Jurkat, Clone E6-1 (cell line): ENCODE results near the gene C8G.

Experiments
- DNase-seq: peaks from one replicate; pipeline ENCODE4 v3.0.0-alpha.2; 2011; ENCODE audit warnings: low read depth, low spot score
- H3K4me3 ChIP-seq: 2 replicates; pipeline ENCODE4 v1.5.1; 2011; ENCODE audit warnings: mild to moderate bottlenecking, low read length, control low read depth, moderate library complexity

Gene C8G

GRCh38 chr9:136950656-136951276 is 5.7 kb downstream of the C8G start:
- peak overlapping the region; percentile 69 for H3K4me3 ChIP-seq
- DNase-seq = no peak

- no peak for DNase-seq
- no peak within 1 kb of the TSS for H3K4me3 ChIP-seq
Observed at GRCh38 chr9:136951541-136952320, 6.7 kb downstream of the C8G start, which contains the start of gene LCN12. LCN12 (plus strand) TSS chr9:136952273; CDS start chr9:136952328, 55 bp downstream.

- DNase-seq = no peak
- no peak overlapping the region for H3K4me3 ChIP-seq
Observed at GRCh38 chr9:136952321-136952850, 7.3 kb downstream of the C8G start.

- no peak overlapping the region for H3K4me3 ChIP-seq
- DNase-seq = no peak
Observed at GRCh38 chr9:136952876-136953770, 8.1 kb downstream of the C8G start.

GRCh38 chr9:136953771-136954269 is 8.8 kb downstream of the C8G start:
- H3K4me3 ChIP-seq = no peak overlapping the region

GRCh38 chr9:136954270-136955083 is 9.4 kb downstream of the C8G start:
- no peak for DNase-seq

More at GRCh38 chr9:136953771-136954269, 8.8 kb downstream of the C8G start:
- no peak for DNase-seq

GRCh38 chr9:136955202-136955942 is 10.3 kb downstream of the C8G start:
- H3K4me3 ChIP-seq = no peak overlapping the region

More at GRCh38 chr9:136954270-136955083, 9.4 kb downstream of the C8G start:
- H3K4me3 ChIP-seq = no peak overlapping the region

GRCh38 chr9:136955943-136956335 is 10.9 kb downstream of the C8G start:
- DNase-seq = no peak
- no peak overlapping the region for H3K4me3 ChIP-seq

More at GRCh38 chr9:136955202-136955942, 10.3 kb downstream of the C8G start:
- DNase-seq = no peak

GRCh38 chr9:136956604-136957003 is 11.6 kb downstream of the C8G start:
- no peak for DNase-seq
- no peak overlapping the region for H3K4me3 ChIP-seq

GRCh38 chr9:136957461-136957860 is 12.4 kb downstream of the C8G start:
- no peak overlapping the region for H3K4me3 ChIP-seq
- DNase-seq = no peak

GRCh38 chr9:136957901-136958300 is 12.9 kb downstream of the C8G start:
- no peak overlapping the region for H3K4me3 ChIP-seq
- DNase-seq = no peak

- no peak for DNase-seq
- H3K4me3 ChIP-seq = no peak overlapping the region
Observed at GRCh38 chr9:136958473-136958872, 13.4 kb downstream of the C8G start.

GRCh38 chr9:136958898-136959850 is 14.1 kb downstream of the C8G start:
- H3K4me3 ChIP-seq = no peak overlapping the region
- no peak for DNase-seq

- no peak for DNase-seq
Observed at GRCh38 chr9:136960212-136960937, 15.3 kb downstream of the C8G start.

GRCh38 chr9:136960938-136961275 is 15.9 kb downstream of the C8G start:
- DNase-seq = no peak
- no peak overlapping the region for H3K4me3 ChIP-seq

More at GRCh38 chr9:136960212-136960937, 15.3 kb downstream of the C8G start:
- no peak overlapping the region for H3K4me3 ChIP-seq
